HG02678 (cell line): Measurements from ENCODE around the gene MARCKSL1.
A peak's percentile ranks its signal among the peaks of the same experiment; 100 is the strongest.
"Not testable (repeated sequence)": the region's sequence is repeated elsewhere in the genome, so short reads cannot be mapped to it uniquely, and the experiment has no call there.

Experiments
- ATAC-seq: cut with Tn5 transposase; IDR thresholded peaks from one replicate; pipeline ENCODE4 v1.9.1; 2021; ENCODE audit warnings: mild to moderate bottlenecking, moderate library complexity; ENCODE audit not compliant: unreplicated experiment

The MARCKSL1 gene

GRCh38 chr1:32334274-32334861 is 1.7 kb downstream of the MARCKSL1 start:
- no peak for ATAC-seq

- ATAC-seq = no peak
Observed at GRCh38 chr1:32333251-32333963, 2.6 kb downstream of the MARCKSL1 start.

GRCh38 chr1:32332290-32333079 is 3.5 kb downstream of the MARCKSL1 start:
- no peak for ATAC-seq

- ATAC-seq = no peak
Observed at GRCh38 chr1:32331549-32331948, 4.5 kb downstream of the MARCKSL1 start.

- no peak for ATAC-seq
Observed at GRCh38 chr1:32330558-32331151, 5.4 kb downstream of the MARCKSL1 start.

- no peak for ATAC-seq
Observed at GRCh38 chr1:32329931-32330466, 6.0 kb downstream of the MARCKSL1 start.

- ATAC-seq = no peak
Observed at GRCh38 chr1:32327204-32327603, 8.8 kb downstream of the MARCKSL1 start.

GRCh38 chr1:32321712-32322291 is 14.2 kb downstream of the MARCKSL1 start:
- ATAC-seq = no peak

GRCh38 chr1:32318127-32318869 is 17.7 kb downstream of the MARCKSL1 start:
- no peak for ATAC-seq

GRCh38 chr1:32316903-32317277 is 19.1 kb downstream of the MARCKSL1 start:
- ATAC-seq = peak; percentile 21

- no peak for ATAC-seq
Observed at GRCh38 chr1:32311709-32312393, 24.2 kb downstream of the MARCKSL1 start.

GRCh38 chr1:32309960-32310359 is 26.1 kb downstream of the MARCKSL1 start:
- ATAC-seq = no peak

GRCh38 chr1:32307324-32307723 is 28.7 kb downstream of the MARCKSL1 start:
- ATAC-seq = no peak

GRCh38 chr1:32305310-32305709 is 30.7 kb downstream of the MARCKSL1 start:
- no peak for ATAC-seq

GRCh38 chr1:32303997-32304622 is 31.9 kb downstream of the MARCKSL1 start:
- ATAC-seq = no peak

GRCh38 chr1:32303358-32303757 is 32.7 kb downstream of the MARCKSL1 start:
- no peak for ATAC-seq

GRCh38 chr1:32299327-32299726 is 36.7 kb downstream of the MARCKSL1 start:
- no peak for ATAC-seq

- not testable (repeated sequence) for ATAC-seq
Observed at GRCh38 chr1:32298211-32298610, 37.8 kb downstream of the MARCKSL1 start.
